COLO668 (cell line): Measurements from ENCODE around the gene PTPN13.

ENCODE experiments used
- DNase-seq: peaks from one replicate; lab custom pipeline; 2025; ENCODE audit not compliant: unreplicated experiment; lab: John Stamatoyannopoulos, UW

Gene PTPN13

GRCh38 chr4:86853209-86853608 lies 259.1 kb downstream of the PTPN13 start:
- no peak for DNase-seq

GRCh38 chr4:86855572-86855971 lies 261.5 kb downstream of the PTPN13 start:
- peak; percentile 22 for DNase-seq

- DNase-seq = no peak
Measured at GRCh38 chr4:86856896-86857295, 262.8 kb downstream of the PTPN13 start.

GRCh38 chr4:86857341-86858052 lies 263.4 kb downstream of the PTPN13 start:
- DNase-seq = no peak
